Renal cortical epithelial cell (primary cell): ENCODE data around the gene SGCD. TPM values are rescaled to one million over a fixed set of nuclear protein-coding genes. Genes with fewer than 3 reads are reported as not detected.
"Not testable (repeated sequence)": the region's sequence is repeated elsewhere in the genome, so short reads cannot be mapped to it uniquely, and the experiment has no call there.

Experiments used
- DNase-seq: peaks from one replicate; pipeline ENCODE4 v3.0.0-alpha.2; 2011; ENCODE audit warnings: low read depth
- total RNA-seq: library from RNA; depleted of rRNA; stranded (reverse); fragments of >200 nt; gene quantifications from 2 replicates; pipeline ENCODE4 v1.2.3, GENCODE V29; 2014

The SGCD gene
- total RNA-seq, 1 donor from 2014 or later = under 0.01 TPM

DNA sequence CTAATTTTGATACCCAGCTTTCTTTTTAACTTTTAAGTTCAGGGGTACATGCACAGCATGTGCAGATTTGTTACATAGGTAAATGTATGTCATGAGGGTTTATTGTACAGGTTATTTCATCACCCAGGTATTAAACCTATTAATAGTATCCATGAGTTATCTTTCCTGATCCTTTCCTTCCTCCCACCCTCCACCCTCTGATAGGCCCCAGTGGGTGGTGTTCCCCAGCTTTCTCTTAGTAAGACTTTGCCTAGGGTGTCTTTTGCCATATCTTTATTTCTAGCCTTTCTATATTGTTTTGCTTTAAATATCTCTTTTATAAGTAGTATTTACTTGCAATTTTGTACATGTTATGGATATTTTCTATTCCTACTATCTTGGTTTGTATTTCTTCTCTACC, 243.7 kb downstream of the SGCD start:
- DNase-seq = no peak

DNA sequence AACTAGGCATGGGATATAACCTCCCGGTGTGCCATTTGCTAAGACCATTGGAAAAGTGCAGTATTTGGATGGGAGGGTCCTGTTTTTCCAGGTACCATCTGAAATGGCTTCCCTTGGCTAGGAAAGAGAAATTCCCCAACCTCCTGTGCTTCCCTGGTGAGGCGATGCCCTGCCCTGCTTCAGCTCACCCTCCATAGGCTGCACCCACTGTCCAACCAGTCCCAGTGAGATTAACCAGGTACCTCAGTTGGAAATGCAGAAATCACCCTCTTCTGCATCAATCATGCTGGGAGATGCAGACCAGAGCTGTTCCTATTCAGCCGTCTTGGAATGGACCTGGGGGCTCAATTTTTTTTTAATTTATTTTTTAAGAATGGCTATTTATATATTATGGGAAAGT, 254.8 kb downstream of the SGCD start:
- DNase-seq = no peak

DNA sequence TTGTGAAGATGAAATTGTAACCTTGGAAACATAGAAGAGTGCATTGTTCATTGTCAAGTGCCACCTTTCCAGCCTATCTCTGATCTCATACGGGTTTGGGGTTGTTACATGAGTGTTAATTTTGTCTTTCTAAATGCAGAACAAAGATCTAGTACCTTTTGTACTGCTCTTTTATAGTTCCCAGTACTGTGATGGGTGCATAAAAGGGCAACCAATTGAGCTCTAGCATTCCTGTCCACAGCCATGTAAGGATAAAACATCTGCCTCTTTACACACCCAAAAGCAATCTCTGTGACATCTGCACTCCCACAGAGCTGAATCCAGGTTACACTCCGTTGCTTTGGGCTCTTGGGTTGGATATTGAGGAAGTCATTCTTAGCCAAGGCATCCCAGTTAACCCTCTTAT, 255.2 kb downstream of the SGCD start:
- DNase-seq = no peak

DNA sequence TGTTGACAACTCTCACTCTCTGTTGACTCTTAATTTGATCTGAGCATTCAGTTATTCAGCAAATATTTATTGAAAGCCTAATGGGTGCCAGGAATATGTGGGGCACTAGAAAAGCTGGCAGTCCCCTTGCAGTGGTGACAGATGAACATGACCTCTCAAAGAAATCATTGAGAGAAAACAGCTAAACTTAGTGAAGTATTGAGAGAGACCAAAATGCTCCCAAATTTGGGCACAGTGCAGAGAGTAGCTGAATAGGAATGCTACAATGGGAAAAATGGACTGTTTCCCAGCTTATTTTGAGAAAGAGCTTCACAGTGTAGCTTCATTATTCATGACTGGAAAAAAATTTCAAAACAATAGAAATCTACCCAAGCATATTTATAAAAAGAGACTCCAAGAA, 257.9 kb downstream of the SGCD start:
- no peak for DNase-seq

DNA sequence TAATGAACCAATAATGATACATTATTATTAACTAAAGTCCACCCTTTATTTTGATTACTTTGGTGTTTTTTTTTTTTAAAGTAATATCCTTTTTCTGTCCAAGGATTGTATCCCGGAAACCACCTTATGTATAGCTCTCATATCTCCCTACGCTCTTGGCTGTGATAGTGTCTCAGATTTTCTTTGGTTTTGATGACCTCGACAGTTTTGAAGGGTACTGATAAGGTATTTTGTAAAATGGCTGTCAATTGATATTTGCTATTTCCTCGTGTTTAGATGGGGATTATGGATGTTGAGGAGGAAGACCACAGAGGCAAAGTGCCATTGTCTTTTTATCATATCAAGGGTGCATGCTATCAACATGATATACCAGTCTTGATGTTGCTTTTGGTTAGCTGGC, 259.0 kb downstream of the SGCD start:
- DNase-seq = no peak

DNA sequence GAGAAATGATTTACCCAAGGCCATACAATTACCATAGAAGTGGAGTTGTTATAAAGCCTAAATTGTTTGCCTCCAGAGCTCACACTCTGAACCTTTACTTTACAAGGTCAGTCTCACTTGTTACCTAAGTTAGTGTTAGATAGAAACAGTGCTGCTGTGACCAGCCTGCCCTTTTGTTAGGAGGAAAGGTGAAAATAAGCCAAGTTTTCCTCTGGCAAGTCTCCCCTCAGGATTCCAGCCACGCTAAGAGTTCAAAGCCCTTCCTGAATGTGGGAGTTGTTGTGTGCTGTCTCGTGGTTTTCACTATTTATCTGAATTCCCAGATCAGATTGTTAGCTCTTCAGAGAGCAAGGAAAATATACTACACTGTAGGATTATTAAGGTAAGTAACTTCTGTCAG, 260.0 kb downstream of the SGCD start:
- no peak for DNase-seq

DNA sequence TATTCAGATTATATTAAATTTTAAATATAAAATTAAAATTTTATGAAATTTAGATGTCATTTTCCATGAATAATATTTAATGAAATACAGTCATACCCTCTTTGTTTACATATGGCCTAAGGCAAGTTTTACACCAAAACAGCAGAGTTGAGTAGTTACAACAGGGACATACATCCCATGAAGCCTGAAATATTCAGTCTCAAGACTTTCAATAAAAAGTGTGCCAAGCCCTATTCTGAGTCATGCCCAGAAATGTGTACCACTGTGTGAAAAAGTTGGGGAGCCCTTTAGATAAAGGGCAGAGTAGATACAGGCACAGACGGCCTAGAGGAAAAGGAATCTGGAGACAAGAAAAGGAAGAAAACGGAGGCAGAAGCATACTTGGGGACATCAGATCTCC, 261.3 kb downstream of the SGCD start:
- DNase-seq = no peak

DNA sequence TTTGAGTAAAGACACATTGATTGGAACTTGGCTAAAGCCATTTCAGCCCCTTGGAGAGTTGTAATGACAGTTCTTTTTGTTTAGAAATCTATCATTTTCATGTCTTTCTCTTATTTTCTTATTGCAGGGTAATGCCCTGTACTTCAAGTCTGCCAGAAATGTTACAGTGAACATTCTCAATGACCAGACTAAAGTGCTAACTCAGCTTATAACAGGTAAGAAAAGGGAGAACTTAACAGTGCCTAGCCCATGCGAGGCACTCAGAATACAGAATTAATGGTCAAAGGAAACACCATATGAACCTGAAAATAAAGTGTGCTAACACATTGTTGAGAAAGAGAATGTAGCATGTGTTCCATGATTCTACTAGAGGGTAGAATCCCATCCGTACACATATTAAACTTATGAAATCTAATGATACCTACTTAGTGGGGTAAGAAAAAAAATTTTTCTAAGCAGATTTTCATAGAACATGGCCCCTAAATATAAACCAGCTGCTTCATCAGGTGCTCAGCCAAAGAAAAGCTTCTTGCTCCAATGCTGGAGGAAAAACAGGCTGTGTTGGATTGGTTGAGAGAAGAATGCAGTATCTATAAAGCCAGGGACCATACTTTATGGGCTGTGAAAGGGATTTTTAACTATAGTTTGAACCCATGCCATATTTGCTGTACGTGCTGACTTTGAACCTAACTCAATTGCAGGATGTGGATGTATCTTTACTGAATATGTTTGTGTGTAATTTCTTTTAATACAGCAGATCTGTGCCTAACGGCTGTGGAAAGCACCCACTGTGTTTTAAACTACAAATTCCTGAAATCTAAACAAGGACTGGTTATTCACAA, 262.4 kb downstream of the SGCD start:
- no peak for DNase-seq

DNA sequence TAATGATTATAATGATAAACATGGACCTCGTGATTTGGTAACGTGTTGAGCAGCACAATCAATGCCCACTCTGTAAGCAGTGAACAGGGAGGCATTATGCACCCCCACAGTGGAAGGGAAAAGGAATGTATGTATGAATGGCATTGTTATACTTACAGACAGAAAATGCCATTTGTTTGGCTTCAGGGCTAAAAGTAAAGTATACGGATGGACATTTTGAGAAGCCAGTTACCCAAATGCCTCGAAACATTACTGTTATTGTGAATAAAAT, 262.9 kb downstream of the SGCD start:
- no peak for DNase-seq

DNA sequence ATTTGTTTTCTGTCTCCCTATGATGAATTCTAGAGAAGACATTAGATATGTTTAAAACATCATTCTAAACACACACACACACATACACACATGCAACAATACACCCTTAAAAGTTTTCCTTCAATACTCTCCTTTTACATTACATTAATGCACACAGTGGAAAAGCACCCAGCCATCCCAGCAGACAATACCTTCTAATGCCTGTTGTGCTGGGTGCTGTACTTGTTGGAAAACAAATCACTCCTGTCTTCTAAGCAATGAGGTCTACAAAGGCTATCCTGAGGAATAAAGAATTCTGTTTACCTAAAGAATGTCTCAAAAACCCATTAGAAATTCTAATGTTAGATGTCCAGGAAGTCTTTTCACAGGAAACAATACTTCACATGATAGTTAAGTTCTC, 264.0 kb downstream of the SGCD start:
- no peak for DNase-seq

DNA sequence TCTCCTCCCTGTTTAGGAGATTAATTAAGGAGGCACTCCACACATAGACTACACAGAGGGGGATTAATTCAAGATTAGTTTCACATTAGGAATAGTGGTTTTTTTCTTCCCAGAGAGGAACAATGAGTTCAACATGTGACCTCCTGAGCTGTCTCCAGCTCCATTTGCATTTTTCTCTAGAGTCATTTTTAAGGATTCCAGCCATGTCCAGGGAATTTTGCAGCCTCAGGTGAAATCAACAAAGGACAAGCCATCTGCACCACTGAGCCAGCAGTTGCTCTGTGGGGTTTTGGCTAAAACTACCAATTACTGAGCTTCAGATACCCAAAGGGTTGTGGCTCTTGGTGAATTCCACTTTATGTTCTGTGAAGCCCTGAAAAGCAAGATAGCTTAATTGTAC, 264.7 kb downstream of the SGCD start:
- DNase-seq = no peak

DNA sequence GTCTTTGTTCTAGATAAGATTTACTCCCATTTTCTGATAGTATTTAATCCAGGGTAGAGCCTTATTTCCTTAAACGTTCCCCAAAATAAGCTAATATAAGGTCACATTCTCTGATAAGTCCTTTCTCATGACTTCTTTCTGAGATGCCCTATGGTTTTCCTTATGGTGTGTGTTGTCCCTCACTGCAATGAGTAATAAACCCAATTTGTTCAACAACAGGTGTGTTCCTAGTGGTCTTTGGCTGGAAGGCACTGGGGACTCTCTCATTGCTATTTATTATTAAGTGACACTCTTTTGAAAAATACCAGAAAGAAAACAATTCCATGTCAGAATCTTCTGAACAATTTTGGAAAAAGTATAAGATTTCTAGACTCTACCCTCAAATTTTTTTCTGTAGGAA, 266.6 kb downstream of the SGCD start:
- no peak for DNase-seq

DNA sequence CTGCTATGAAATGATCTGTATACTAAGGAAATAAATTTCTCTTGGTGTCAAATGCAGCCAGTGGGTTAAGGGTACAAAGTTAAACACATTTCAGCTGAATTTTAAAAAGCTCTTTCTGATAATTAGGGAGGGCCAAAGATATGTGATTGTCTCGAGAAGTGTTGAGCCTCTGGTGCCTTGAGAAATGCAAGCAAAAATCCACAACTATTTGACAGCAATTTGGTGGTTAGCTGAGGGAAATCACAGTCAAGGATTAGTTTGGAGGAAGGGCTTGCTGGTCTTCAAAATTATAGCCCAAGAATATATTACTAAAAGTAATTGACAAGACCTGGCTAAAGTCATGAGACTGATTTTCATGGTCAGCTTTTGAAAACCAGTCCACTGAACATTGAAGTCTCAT, 267.4 kb downstream of the SGCD start:
- DNase-seq = no peak

DNA sequence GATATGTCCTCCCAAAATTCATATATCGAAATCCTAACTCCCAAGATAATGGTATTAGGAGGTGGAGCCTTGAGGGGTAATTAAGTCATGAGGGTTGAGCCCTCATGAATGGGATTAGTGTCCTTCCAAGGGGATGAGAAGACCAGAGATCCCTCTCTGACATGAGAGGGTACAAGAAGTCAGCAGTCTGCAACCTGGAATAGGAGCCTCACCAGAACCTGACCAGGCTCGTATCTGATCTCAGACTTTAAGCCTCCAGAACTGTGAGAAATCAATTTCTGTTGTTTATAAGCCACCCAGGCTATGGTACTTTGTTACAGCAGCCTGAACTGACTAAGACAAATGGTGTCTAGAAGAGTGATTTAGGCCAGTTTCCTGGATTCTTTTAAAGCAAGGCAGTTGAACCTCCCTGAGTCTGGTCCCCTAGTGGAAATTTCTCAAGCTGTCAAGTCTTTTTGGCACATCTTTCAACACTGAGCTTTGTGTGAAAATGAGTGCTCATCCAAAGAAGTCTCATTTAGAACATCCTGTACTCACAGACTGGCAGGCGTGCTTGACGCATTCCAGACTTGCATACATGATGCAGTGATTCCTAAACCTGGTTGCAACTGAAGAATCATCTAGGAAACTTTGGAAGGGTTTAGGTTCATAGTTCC, 268.3 kb downstream of the SGCD start:
- no peak for DNase-seq

DNA sequence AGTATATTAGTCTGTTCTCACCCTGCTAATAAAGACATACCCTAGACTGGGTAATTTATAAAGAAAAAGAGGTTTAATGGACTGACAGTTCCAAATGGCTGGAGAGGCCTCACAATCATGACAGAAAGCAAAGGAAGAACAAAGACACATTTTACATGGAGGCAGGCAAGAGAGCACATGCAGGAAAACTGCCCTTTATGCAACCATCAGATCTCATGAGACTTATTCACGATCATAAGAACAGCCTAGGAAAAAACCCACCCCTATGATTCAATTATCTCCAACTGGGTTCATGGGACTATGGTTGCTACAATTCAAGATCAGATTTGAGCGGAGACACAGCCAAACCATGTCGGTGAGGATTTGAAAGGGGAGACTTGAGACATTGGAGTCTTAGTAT, 270.3 kb downstream of the SGCD start:
- DNase-seq = no peak

DNA sequence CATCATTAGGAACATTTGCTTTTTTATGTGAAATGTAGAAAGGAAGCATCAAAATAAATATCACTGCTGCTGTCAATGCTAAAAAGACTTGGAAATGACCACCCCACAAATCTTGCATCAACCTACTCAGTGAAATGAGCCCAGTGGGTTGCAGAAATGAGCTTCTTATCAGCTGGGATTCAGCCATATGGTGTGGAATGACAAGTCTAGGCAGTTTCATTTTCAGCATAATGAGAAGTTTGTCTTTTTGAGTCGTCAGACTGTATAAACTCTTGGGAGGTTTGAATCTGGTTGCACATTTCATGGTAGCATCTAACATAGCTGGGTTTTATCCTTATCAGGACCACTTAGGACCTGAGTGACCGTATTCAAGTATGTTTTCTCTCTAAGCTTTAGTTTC, 272.0 kb downstream of the SGCD start:
- no peak for DNase-seq

DNA sequence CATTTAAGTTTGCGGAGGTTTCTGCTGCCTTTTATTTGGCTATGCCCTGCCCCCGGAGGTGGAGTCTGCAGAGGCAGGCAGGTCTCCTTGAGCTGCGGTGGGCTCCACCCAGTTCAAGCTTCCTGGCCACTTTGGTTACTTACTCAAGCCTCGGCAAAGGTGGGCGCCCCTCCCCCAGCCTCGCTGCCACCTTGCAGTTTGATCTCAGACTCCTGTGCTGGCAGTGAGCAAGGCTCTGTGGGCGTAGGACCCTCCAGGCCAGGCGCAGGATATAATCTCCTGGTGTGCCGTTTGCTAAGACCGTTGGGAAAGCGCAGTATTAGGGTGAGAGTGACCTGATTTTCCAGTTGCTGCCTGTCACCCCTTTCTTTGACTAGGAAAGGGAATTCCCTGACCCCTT, 283.6 kb downstream of the SGCD start:
- DNase-seq = not testable (repeated sequence)

DNA sequence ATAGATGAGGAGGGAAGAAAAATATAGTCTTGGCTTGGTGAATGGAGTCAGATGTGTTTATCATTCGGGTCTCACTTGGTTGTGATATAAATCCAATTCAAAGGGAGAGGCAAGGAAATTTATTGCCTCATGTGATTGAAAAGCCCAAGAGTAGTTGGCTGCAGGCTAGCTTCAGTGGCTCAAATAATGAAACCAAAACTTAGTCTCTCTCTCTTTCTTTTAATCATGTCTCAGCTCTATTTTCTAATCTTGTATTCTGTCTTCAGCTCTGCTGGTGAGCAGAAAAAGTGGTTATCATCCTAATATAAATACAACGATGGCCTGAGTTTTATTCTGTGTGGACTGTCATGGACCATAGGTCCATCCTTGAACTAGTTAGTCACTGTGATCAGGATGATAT, 288.9 kb downstream of the SGCD start:
- DNase-seq = no peak

DNA sequence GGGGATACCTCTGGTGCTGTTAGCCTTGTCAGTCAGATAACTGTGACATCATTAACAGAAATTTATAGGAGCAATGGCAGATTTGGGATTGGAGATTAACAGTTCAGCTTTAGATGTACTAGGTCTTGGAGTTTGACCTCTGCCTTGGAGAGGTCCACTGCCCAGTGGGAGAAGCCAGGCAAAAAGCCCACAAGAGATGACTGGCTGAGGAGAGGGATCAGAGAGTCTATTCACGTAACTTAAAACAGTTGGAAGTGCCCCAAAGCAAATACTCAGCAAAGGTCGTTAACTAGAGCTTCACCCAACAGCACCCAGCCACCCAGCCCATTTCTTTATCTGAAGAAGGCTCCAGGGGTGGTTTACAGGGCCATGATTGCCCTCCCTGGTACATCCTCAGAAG, 290.5 kb downstream of the SGCD start:
- no peak for DNase-seq

DNA sequence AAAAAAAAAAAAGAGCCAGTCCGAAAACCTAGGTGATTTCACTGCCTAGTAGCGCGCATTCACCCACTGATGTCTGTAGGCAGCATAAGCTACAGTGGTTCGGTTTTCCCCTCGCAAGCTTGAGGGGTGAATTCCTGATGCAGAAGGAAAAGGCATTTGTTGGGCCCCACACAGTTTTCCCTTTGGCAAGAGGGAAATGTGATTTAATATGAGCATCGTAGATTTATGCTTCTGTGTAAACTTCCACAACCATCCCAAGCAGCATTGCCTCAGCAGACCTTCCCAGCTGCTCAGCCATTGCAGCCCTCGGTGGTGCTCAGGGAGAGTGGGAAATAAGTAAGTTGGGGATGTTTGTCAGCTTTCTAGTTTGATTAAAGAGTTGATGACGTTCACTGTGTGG, 291.6 kb downstream of the SGCD start:
- no peak for DNase-seq

DNA sequence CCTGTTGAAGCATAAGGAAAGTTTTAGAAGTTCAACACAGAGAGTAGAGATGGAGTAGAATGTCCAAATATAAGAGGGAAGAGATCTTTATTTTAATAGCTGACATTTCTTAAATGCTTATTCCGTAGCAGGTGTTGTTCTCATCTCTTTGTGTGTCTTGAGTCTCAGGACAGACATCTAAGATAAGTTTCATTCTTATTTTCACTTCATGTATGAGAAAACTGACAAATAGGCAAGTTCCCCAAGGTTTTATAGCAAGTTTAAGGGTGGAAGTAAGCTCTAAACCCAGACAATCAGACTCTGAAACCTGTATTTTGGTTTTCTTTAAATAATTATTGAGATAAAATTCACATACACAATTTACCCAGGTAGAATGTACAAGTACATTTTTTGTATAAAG, 294.8 kb downstream of the SGCD start:
- DNase-seq = no peak

DNA sequence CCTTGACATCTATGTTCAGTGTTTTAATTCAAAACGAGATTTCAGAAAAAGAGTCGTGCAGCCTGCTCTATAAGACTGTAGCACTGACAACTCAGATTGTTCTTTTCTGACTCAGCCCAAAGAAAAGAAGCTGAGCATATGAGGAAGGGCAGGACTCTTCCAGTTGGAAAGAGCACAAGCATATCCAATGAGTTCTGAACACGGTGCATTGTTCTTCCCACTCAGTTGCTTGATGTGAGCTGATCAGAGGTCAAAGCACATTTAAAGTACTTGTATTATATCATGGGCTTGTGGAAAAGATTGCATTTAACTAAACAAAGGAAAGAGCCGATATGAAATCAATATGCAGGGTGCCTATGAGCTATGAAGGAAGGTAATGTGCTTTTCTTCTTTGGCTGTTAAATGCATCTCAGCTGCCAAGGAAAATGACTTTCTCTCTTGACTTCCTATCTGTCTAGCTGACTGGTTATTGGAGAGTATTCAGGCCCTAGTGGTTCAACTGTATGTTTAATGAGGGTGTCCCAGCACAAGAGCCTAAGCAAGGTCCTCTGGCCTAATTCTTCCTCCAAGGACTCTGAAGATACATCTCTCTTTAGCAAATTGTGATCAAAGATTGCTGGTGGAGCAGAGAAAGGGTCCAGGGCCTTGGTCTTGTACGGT, 296.5 kb downstream of the SGCD start:
- no peak for DNase-seq

DNA sequence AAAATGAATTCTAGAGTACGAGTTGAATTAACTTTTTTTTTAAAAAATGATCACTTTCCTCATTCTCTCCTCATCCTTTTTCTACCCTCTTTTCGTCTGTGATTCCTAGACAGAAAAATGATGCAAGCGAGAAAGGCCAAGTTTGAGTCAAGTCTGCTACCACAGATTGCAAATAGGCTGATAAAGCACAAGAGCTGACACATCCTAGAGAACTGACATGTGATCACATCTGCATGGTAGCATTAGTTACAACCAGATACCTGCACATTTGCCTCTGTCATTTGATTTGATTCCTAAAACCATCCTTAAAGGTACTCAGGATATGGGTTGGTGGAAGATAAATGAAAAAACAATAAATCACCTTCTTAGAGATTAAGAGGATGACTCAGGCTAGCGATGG, 297.7 kb downstream of the SGCD start:
- no peak for DNase-seq
